ENCODE results near the gene COG2.
A peak's percentile ranks its signal among the peaks of the same experiment; 100 is the strongest.
"Not testable (repeated sequence)": the region's sequence is repeated elsewhere in the genome, so short reads cannot be mapped to it uniquely, and the experiment has no call there.

COG2 gene, protein sequence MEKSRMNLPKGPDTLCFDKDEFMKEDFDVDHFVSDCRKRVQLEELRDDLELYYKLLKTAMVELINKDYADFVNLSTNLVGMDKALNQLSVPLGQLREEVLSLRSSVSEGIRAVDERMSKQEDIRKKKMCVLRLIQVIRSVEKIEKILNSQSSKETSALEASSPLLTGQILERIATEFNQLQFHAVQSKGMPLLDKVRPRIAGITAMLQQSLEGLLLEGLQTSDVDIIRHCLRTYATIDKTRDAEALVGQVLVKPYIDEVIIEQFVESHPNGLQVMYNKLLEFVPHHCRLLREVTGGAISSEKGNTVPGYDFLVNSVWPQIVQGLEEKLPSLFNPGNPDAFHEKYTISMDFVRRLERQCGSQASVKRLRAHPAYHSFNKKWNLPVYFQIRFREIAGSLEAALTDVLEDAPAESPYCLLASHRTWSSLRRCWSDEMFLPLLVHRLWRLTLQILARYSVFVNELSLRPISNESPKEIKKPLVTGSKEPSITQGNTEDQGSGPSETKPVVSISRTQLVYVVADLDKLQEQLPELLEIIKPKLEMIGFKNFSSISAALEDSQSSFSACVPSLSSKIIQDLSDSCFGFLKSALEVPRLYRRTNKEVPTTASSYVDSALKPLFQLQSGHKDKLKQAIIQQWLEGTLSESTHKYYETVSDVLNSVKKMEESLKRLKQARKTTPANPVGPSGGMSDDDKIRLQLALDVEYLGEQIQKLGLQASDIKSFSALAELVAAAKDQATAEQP

DNA sequence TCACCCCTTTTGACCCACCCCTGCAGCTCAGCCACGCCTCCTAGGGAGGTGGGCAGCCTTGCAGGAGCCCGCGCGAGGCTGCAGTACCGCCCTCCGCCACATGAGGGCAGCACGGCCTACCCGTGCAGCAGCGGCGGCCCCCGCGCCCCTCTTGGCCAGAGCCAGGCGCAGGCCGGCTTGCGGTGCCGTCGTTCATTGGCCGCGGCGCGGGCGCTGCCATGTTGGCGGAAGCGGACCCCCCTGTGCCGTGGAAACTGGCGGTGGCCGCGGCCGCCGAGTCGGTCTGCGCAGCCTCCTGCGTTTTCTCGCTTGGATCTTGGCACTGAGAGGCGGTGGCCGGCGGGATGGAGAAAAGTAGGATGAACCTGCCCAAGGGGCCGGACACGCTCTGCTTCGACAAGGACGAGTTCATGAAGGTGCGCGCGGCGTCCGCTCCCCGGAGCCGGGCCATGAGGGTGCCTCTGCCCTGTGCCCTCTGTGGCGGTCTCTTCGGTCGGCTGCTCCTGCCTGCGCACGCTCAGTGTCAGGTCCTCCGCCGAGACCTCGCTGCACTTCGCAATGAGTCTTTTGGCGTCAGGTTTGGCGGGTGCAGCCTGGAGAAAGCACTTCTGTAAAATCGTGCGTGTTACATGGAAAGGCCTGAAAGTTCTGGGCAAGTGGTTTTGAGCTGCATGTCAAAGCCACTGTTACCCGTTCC is at the start of gene COG2:
COG2 (plus strand) TSS at position 219 of the 697 bp plus-strand sequence; CDS start at position 345, 126 bp downstream.
- DNase-seq, result peak; percentile 84

DNA sequence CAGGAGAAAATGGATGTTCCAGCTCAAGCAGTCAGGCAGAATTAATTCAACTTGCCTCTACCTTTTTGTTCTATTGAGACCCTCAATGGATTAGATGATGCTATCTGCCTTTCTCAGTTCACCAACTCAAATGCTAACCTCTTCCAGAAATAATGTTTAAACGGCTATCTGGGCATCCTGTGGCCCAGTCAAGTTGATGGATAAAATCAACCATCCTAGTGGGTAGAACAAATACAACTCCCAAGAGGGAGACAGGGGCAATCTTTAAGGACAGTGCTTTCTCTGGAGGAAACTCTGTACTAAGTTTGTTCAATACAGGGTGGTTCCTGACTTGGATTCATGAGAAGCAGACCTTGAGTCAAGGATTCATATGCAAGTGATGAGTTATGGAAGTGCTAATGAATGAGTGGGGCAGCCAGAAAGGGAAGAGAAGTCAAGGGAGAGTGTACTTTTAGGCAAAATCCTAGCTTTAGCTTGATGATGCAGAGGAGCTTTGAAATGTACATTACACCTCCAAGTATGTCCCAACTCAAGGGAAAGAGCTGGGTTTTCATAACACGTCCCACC is 49.4 kb upstream of the COG2 start:
- DNase-seq, result no peak

DNA sequence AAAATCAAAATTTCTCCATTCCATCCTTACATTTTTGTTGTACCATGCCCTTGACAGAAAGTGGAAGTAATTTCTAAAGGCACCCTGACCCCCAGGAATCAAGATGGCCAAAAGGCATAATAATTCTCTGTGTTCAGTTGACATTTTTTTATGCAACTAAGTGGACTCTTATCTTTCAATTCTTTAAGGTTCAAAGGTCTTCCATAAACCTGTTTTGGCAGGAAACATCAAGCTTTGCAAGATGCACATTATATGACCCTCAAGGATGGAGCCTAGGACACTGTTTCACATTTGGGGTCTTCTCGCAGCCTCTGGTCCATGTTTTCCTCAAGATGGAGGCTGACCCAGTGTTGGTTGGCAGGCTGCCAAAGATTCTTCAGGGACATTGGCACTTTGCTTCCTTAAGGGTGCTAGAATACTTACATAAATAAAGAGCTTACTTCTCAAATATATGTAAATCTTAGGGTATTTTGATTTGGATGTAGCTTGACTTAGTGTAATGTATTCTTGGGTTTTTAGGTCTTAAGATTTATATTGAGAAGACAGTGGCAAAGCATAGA is 48.0 kb upstream of the COG2 start:
- no peak for DNase-seq

- no peak for DNase-seq
These were observed 47.1 kb upstream of the COG2 start for GRCh38 chr1:230595181-230595580.

GRCh38 chr1:230596306-230596705 is 46.0 kb upstream of the COG2 start:
- DNase-seq, result no peak

DNA sequence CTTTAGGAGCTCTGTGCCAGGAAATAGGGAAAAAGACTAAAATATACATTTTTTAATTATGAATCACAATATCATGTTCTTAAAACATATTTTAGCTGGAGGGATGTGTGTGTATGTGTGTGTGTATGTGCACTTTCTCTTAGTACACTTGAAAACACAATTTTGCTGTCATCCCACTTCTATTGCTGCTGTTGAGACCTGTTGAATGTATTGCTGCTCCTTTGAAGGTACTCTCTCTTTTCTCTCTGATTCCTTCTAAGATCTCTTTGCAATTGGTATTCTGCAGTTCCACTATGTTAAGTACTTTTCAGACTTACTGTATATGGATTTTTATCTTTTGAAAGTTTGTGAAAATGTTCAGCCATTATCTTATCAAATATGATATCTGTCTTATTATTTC is 43.5 kb upstream of the COG2 start:
- no peak for DNase-seq

DNA sequence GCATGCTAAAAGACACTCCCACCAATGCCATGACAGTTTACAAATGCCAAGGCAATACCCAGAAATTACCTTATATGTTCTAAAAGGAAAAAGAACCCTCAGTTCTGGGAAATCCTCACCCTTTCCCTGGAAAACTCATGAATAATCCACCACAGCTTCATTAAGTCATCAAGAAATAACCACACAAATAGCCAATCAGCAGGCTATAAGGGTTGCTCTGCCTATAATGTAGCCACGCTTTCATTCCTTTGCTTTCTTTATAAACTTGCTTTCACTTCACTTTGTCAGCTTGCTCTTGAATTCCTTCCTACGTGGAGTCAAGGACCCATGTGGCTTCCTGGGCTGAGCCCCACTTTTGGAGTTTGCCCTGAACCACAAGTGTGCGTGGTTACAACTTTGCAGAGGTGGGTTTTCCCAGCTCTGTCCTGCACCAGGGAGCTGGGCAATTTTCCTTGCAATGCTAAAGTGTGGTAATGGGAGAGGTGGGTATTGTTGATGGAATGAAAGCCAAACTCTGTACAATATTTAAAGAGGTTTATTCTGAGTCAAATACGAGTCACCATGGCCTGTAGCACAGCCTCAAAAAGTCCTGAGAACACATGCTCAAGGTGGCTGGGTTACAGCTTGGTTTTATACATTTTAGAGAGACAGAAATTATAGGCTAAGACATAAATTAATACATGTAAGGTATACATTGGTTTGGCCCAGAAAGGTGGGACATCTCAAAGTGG is 42.2 kb upstream of the COG2 start:
- no peak for DNase-seq

- DNase-seq, result not testable (repeated sequence)
These were observed 41.5 kb upstream of the COG2 start for GRCh38 chr1:230600657-230601400.

DNA sequence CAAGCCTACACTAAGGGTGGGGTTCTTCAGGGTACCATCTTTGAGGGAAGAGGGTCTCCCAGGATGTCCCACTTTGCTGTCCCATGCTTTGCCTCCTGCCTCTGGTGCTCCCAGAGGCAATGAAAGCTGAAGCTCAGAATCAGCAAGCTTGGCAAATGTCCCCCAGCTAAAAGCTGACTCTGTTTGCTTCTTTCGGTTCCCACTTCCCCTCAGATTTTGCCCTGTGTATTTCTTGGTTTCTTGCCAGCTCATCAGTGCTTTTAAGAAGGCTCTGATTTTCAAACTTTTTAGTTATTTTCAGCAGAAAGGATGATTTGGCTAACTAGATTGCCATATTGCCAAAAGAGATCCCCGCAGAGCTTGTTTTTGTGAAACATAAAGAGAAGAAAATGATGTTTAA is 33.1 kb upstream of the COG2 start:
- DNase-seq, result no peak

- no peak for DNase-seq
These were observed 31.7 kb upstream of the COG2 start for GRCh38 chr1:230610589-230610988.

DNA sequence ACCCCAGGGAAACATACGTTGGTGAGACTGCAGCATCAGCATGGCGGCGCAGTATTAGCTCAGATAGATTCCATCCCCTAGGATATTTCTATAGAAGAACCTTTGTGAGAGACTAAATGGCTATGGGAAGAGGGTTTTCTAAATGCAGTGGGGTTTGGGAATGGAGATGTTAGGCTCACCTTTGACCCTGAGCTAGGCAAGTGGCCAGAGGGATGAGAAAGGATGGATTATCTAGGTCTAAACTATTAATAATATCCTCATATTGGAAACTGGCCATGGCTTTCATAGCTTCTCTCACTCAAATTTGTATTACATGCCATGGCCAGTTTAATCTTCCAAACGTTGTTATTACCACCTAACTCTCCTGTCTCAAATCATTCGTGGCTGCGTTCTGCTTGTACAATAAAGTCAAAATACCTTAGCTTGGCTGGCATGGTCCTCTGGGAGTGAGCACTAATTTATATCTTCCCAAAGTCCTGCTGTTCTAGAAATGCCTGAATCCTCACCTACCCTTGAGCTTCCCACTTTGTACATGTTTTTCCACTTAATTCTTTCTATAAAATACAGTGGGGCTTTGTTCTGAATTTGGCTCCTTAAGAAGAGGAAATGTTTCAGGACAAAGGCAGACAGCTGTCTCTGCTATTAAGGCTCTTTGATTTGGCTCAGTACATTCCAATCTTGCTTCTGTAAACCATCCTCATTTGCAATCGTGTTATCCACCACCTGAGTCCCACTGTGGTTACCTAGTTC is 31.0 kb upstream of the COG2 start:
- no peak for DNase-seq

- DNase-seq, result no peak
These were observed 30.4 kb upstream of the COG2 start for GRCh38 chr1:230611878-230612235.

DNA sequence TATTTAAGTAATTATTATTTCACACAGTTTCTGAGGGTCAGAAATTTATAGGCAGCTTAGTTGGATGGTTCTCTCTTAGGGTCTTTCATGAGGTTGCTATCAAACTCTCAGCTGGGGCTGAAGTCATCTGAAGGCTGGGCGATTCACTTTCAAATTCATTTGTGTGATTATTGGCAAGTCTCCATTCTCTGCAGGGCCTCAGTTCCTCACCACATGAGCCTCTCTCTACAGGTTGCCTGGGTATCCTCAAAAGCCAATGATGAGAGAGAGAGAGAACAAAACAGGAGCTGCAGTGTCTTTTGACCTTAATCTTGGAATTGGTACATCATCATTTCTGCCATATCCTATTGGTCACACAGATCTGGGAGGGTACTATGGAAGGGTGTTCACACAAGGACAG is 29.6 kb upstream of the COG2 start:
- no peak for DNase-seq

- DNase-seq, result no peak
These were observed 28.2 kb upstream of the COG2 start for GRCh38 chr1:230614121-230614520.

DNA sequence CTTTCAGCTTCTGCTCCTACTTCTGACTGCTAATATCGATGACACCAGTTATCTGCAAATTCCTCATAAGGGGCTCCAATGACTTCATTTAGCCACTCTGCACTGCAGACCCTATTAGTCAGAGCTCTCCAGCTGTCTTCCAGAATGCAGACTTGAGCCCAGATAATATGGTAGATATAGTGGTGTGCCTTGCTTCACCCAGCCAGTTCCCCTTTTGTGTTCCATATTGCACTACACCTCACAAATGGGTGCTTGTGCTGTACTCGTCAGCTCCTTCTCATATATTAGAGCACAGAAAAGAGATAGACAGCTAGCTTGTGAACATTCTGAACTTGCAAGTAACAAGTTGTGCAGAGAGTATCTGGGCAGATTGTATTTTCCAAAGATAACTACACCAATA is 23.7 kb upstream of the COG2 start:
- DNase-seq, result no peak

DNA sequence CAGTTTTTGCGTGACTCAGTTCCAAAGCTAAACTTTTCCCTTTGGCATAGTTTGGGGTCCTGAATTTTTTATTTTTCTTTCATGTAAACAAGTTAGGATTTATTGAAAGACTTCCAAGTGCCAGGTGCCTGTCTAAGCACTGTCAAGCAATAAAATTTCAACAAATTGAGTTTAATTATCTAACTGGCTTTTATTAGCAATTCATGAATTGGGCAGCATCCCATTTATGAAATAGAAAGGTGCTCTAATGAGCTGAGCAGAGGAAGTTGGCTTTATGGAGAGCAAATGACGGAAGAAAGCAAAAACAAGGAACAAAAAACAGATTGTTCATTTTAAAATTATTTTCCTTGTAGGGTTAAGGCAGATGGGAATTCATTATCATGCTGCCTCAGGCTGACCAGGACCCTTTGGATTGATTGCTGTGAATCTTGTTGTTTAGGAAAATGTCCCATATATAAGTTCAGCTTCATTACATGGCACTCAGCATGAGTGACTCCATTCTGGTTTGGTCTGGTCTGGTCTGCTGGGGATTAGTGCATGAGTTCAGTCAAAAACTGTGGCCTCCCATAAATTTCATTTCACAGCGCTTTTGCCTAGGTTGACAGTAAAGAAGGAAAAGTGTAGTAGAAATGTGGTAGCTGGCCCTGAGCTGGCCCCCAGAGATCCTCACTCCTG is 21.5 kb upstream of the COG2 start:
- DNase-seq, result no peak

GRCh38 chr1:230621324-230622030 is 20.8 kb upstream of the COG2 start:
- no peak for DNase-seq

DNA sequence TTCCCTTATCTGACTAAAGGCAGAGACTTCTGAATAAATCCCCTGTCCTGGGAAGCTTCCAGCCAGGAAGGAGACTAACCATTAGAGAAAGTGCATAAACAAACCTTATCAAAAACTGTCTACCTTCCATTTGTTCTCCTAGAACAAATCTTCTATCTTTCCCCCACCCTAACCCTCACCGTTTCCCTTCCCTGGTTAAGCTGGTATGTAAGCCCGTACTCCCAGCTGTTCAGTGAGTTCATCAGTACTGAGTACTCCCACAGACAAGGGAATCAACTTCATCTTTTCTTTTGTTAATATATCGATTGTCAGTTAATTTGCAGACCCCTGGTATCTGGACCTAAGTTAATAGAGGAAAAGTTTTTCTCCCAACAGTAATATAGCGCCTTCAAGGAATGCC is 20.1 kb upstream of the COG2 start:
- DNase-seq, result no peak

GRCh38 chr1:230624097-230624713 is 18.1 kb upstream of the COG2 start:
- DNase-seq, result no peak
